HT-29 (cell line): ENCODE results near the gene SH3D21. TPM values are rescaled to one million over a fixed set of nuclear protein-coding genes. Genes with fewer than 3 reads are reported as not detected.
A peak's percentile ranks its signal among the peaks of the same experiment; 100 is the strongest.

ENCODE experiments used
- DNase-seq: peaks from one replicate; pipeline ENCODE4 v3.0.0-alpha.2; 2015; ENCODE audit warnings: low spot score
- total RNA-seq: library from RNA; depleted of rRNA; stranded (reverse); fragments of >200 nt; shearing (Covaris generic); gene quantifications from 2 replicates; pipeline ENCODE4 v1.2.3, GENCODE V29; 2014; rRNA removed

Gene SH3D21
- total RNA-seq, 1 experiment from 2014 or later: 12.6 TPM

DNA sequence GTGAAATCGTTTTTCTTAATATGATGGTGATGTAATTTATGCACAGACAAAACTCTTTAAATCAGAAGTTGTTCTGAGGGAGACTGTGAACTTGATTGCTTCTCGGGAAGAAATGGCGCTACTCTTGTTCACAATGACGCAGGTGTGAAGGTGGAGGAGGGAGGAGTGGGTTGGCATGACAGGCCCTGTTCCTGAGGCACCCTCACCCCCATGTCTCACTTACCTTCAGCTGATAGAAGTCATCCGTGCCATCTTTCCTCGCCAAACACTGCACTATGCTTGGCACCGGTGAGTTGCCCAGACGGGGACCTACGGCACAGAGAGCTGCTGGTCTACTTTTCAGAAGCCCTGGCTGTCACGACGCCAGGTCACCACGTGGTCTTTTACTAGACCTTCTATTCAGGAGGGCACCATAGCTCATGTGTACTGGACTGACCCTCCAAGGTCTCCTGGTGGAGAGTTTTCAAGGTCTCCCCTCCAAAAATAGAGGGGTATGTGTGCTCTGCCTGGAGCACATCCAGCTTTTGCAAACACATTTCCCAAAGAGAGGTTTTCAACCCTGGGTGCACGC is 52.4 kb downstream of the SH3D21 start:
- no peak for DNase-seq

DNA sequence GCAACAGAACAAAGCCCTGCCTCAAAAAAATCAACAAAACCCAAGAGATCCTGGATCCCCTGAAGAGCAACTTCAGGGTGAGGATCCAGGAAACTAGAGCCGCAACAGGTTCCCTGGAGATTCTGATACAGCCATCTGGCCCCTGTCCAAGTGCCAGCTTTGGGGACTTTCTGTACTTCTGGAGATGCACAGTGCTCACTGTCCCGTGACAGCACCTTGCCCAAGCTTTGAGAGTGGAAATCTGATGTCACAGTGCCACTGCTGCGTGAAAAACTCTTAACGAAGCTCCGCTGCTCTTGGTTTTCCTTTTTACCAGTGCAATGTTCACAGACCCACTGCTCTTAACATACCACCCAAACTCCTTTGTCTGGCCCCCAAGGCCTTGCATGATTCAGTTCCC is 53.2 kb downstream of the SH3D21 start:
- no peak for DNase-seq

DNA sequence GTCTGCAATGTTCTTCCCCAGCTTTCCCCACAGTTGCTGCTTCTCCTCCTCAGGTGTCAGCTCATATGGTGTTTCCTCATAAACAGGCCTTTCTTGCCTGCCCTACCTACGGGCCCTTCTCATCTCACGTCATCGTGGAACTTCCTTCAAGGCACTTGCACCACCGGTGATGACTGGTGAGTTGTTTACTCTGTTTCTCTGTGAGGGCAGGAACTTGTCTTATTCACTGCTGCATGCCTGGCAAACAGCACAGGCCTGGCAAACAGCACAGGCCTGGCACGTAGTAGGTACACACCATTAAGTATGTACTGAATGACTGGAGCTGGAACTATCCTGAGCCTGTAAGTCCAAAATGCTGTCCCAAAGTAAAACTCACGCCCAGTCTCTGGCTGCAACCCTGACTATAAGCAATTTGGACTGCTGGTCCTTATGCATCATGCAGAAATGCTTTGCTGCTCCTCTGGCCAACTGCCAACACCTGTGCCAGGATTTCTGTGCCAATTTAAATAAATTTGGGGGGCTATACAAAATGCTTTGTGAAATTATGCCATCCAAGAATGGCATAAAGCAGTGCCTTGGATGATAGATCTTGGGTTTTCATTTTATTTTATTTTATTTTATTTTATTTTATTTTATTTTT is 53.9 kb downstream of the SH3D21 start:
- no peak for DNase-seq

DNA sequence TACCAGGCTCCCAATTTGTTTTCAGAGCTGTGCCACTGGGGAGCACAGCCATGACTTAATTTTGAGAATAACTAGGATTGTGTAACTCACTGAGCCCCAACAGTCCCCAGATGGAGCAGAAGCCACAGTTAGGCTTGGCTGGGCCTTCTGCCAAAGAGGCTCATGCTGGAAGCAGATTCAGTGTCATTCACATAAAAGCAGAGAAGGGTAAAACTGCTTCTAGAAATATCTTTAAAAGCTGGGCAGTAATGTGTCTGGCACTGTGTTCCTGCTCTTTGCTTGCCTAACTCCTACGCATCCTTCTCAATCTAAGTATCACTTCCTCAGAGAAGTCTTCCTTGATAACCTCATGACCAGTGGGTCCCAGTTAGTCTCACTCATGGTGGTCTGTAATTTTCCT is 59.2 kb downstream of the SH3D21 start:
- no peak for DNase-seq

DNA sequence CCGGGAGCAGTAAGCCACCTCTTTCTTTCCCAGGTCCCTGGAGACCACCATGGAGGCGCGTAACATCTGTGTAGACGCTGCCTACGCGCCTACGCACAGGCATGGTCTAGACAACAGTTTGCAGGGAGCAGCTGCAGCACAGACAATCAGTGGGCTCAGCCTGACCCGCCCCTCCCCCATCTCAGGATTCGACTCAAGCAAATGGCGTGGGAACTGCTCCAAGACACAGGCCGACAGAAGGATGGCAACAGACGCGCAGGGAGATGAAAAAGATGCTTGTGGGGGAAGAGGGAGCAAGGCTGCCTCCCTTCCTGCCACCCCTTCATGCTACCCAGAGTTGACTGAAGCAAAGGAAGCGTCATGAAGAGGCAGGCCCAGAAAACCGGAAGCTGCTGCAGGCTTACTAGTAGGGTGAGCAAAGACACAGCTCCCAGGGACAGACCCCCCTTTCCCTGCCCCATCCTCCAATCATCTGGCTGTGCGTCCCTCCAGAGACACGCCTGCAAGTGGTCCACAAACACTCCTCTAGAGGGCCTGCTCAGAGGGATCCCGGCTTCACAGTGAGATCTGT is 60.0 kb downstream of the SH3D21 start:
- no peak for DNase-seq

DNA sequence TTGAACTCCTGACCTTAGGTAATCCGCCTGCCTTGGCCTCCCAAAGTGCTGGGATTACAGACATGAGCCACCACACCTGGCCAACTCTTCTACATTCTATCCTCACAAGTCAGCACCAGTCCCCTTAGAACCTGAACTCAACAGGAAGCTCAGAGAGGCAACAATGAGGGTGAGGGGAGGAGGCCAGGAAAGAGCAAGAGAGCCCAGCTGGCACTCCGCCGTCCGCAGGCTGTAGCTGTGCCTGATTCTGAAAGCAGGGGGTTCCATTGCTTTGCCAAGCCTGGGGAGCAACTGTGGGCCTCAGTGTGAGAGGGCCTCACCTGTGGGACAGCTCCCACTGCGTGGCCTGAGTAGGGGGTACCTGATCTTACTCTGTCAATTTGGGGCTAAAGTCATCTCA is 60.9 kb downstream of the SH3D21 start:
- DNase-seq: no peak

DNA sequence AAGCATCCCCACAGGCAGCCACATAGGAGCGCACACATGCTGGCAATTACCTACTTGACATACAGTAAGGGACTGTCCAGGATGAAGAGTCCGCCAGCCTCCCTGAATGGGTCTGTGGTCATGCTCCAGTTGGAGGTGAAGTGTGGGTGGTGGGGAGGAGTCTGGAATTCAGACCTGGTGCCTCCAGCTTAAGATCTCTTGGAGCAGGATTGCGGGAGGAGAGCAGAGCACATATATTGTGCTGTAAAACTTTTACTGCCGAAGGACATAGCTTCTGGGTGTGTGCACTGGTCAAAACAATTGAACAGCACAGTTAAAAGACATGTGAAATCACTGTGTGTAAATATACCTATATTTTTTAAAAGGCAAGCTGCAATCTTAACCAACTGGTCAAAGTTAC is 61.6 kb downstream of the SH3D21 start:
- DNase-seq: no peak

DNA sequence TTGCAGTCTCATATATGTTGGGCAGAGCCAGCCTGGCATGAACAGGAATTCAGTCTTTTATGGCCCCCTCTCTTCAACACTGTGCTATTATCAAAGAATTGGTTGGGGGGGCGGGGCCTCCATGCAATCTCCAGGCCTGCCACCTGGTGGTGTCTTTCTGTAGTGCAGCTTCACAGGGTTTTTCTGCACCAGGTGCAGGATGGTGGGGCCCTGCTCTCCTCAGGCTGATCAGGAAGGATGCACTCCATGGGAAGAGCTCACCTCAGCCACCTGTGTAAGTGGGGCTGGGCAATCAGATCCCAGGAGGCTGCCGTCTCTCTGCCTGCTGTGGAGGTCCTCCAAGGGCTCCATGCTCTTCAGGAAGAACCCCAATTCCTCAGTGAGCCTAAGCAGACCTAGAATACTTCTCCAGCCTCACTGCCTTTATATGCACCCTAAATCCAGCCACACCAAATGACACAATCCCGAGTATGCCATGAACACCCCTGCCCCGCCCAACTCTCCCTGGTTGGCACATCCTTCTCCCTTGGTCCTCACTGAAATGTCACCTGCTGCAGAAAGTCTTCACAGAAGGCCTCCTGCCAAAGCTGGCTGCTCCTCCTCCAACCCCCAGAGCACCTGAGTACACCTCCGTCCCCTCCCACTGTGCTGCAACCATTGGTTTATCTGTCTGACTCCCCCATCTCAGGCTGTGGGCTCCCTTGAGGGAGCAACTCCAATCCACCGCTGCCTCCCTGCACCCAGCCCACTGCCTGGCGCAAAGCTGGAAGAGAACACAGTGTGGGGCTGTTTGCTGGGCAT is 63.1 kb downstream of the SH3D21 start:
- peak; percentile 88 for DNase-seq

Other genes starting within 250 kb of the SH3D21 start
- not detected in 2 replicates for gene TEKT2, start 222.3 kb upstream of the SH3D21 start, total RNA-seq
- 61.8 and 68.7 TPM in 2 replicates for gene ADPRS, start 217.5 kb upstream of the SH3D21 start, total RNA-seq
- gene COL8A2, start 181.1 kb upstream of the SH3D21 start, total RNA-seq: not detected in 2 replicates
- gene TRAPPC3, start 156.9 kb upstream of the SH3D21 start, total RNA-seq: 65.8 and 80.9 TPM in 2 replicates
- gene MAP7D1, start 150.2 kb upstream of the SH3D21 start, total RNA-seq: 76.6 and 81.5 TPM in 2 replicates
- 46.6 and 64.4 TPM in 2 replicates for gene THRAP3, start 81.9 kb upstream of the SH3D21 start, total RNA-seq
- gene EVA1B, start 17.3 kb downstream of the SH3D21 start, total RNA-seq: 25.0 and 32.9 TPM in 2 replicates
- gene STK40, start 79.6 kb downstream of the SH3D21 start, total RNA-seq: 21.0 and 26.2 TPM in 2 replicates
- gene LSM10, start 91.5 kb downstream of the SH3D21 start, total RNA-seq: 13.4 and 13.8 TPM in 2 replicates
- gene OSCP1, start 144.1 kb downstream of the SH3D21 start, total RNA-seq: 1.1 and 2.0 TPM in 2 replicates
- 184 and 209 TPM in 2 replicates for gene MRPS15, start 158.0 kb downstream of the SH3D21 start, total RNA-seq
- under 0.01 TPM in 1 of 2 replicates, not detected in the other for gene CSF3R, start 176.5 kb downstream of the SH3D21 start, total RNA-seq